ENCODE measurements around the gene DCANP1.

DCANP1 gene

DNA sequence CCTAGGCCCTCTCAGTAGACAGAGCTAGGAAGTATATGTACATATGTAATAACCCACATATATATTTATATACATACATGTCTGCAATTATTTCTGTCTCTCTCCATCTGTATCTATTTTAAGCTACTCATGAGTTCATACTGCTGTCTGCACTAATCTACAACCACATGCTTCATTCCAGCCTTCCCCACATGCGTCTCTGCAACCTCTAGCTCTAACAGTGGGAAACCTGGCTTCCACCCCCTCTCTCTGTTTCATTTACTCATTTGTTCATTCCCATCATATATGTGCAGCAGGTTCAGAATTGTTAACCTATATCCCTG lies 23.3 kb downstream of the DCANP1 start:
- H3K4me3 ChIP-seq (ENCODE audit: low read depth, low read length, poor library complexity, severe bottlenecking) = no peak overlapping the region
- no peak for TF ChIP-seq EZH2 (IDR thresholded peaks at IDR 0.05; ENCODE audit: borderline replicate concordance, low read length)
- TF ChIP-seq, protein P1, sequence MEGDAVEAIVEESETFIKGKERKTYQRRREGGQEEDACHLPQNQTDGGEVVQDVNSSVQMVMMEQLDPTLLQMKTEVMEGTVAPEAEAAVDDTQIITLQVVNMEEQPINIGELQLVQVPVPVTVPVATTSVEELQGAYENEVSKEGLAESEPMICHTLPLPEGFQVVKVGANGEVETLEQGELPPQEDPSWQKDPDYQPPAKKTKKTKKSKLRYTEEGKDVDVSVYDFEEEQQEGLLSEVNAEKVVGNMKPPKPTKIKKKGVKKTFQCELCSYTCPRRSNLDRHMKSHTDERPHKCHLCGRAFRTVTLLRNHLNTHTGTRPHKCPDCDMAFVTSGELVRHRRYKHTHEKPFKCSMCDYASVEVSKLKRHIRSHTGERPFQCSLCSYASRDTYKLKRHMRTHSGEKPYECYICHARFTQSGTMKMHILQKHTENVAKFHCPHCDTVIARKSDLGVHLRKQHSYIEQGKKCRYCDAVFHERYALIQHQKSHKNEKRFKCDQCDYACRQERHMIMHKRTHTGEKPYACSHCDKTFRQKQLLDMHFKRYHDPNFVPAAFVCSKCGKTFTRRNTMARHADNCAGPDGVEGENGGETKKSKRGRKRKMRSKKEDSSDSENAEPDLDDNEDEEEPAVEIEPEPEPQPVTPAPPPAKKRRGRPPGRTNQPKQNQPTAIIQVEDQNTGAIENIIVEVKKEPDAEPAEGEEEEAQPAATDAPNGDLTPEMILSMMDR (IDR thresholded peaks at IDR 0.05; ENCODE audit: low read length) = no peak
- peaks cover 9% of the 10 kb centered on the region for H3K27me3 ChIP-seq (ENCODE audit: insufficient read depth, low read length)
- no peaks in the 10 kb centered on the region; the same call in 1 of the 2 replicates for H3K36me3 ChIP-seq (ENCODE audit: insufficient read depth, low read length)
- no peaks in the 10 kb centered on the region for H3F3A ChIP-seq (ENCODE audit: insufficient read depth, low read length)
- no peaks in the 10 kb centered on the region for H3K79me2 ChIP-seq (ENCODE audit: insufficient read depth, low read length)
- H3K9me3 ChIP-seq (ENCODE audit: low read length) = 0 out of 2 replicates have a peak, but pooled peaks cover 3% of the 10 kb centered on the region
- no peak overlapping the region for H3K27ac ChIP-seq (ENCODE audit: low read depth, low read length, poor library complexity, severe bottlenecking)
- H3K9me2 ChIP-seq (ENCODE audit: low read depth, low read length) = no peaks in the 10 kb centered on the region
- no peak overlapping the region for H3K9ac ChIP-seq (ENCODE audit: low read length)
- no peaks in the 10 kb centered on the region for H3K4me1 ChIP-seq (ENCODE audit: insufficient read depth, low read length, severe bottlenecking)
- H2AFZ ChIP-seq (ENCODE audit: low read length) = no peak overlapping the region
- no peaks in the 10 kb centered on the region for H4K20me1 ChIP-seq (ENCODE audit: insufficient read depth, low read length)
- no peak overlapping the region for H3K4me2 ChIP-seq (ENCODE audit: low read length)

DNA sequence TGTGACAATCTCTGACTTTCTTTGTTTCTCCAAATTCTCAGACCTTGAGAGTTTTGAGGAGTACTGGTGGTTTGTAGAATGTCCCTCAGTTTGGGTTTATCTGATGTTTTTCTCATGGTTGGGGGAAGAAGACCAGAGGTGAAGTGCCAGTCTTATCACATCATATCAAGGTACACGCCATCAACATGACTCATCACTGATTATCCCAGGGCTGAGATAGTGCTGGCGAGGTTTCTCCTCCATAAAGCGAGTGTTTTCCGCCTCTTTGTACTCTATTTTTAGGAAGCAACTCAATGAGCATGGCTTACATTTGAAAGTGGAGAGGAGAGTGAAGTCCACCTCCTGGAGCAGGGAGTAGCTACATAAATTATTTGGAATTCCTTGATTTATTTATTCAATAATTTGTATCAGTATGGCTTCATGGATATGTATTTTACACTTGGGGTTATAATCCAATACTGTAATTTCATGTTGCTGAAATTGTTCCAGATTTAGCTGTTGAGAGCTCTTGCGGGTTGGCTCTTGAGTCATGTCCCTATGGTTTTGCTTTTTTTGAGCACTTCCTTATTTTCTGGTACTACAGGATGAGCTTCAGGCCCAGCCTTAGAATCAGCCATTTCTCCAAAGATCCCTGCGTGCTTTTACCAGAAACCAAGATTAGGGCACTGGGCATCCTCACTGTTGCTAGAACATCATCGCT lies 23.9 kb downstream of the DCANP1 start:
- H3K27ac ChIP-seq (ENCODE audit: low read depth, low read length, poor library complexity, severe bottlenecking) = no peak overlapping the region
- no peaks in the 10 kb centered on the region for H3K9me2 ChIP-seq (ENCODE audit: low read depth, low read length)
- 0 out of 2 replicates have a peak, but pooled peaks cover 4% of the 10 kb centered on the region for H3K27me3 ChIP-seq (ENCODE audit: insufficient read depth, low read length)
- H3K36me3 ChIP-seq (ENCODE audit: insufficient read depth, low read length) = no peaks in the 10 kb centered on the region; the same call in 1 of the 2 replicates
- H3K9me3 ChIP-seq (ENCODE audit: low read length) = no peaks in the 10 kb centered on the region
- H4K20me1 ChIP-seq (ENCODE audit: insufficient read depth, low read length) = no peaks in the 10 kb centered on the region
- no peaks in the 10 kb centered on the region for H3K79me2 ChIP-seq (ENCODE audit: insufficient read depth, low read length)
- no peak overlapping the region for H2AFZ ChIP-seq (ENCODE audit: low read length)
- H3K4me2 ChIP-seq (ENCODE audit: low read length) = no peak overlapping the region
- H3K4me3 ChIP-seq (ENCODE audit: low read depth, low read length, poor library complexity, severe bottlenecking) = no peak overlapping the region
- no peak for TF ChIP-seq EZH2 (IDR thresholded peaks at IDR 0.05; ENCODE audit: borderline replicate concordance, low read length)
- TF ChIP-seq, protein P1 (IDR thresholded peaks at IDR 0.05; ENCODE audit: low read length) = no peak
- no peak overlapping the region for H3K9ac ChIP-seq (ENCODE audit: low read length)
- no peaks in the 10 kb centered on the region for H3F3A ChIP-seq (ENCODE audit: insufficient read depth, low read length)
- no peaks in the 10 kb centered on the region for H3K4me1 ChIP-seq (ENCODE audit: insufficient read depth, low read length, severe bottlenecking)

- Histone ChIP-seq H3K4me1 (ENCODE audit: insufficient read depth, low read length, severe bottlenecking) (no peaks in the 10 kb centered on the region), H3K4me2 (ENCODE audit: low read length) (no peak overlapping the region), H3K27ac (ENCODE audit: low read depth, low read length, poor library complexity, severe bottlenecking) (no peak overlapping the region)
Measured at GRCh38 chr5:135422419-135422818, 24.7 kb downstream of the DCANP1 start.

More at GRCh38 chr5:135422419-135422818, 24.7 kb downstream of the DCANP1 start:
- Histone ChIP-seq H3K4me3 (ENCODE audit: low read depth, low read length, poor library complexity, severe bottlenecking) (no peak overlapping the region), H3K9ac (ENCODE audit: low read length) (no peak overlapping the region), H3K9me2 (ENCODE audit: low read depth, low read length) (no peaks in the 10 kb centered on the region), H2AFZ (ENCODE audit: low read length) (no peak overlapping the region), H3K27me3 (ENCODE audit: insufficient read depth, low read length) (no peaks in the 10 kb centered on the region), H3K36me3 (ENCODE audit: insufficient read depth, low read length) (no peaks in the 10 kb centered on the region), H4K20me1 (ENCODE audit: insufficient read depth, low read length) (no peaks in the 10 kb centered on the region), H3K9me3 (ENCODE audit: low read length) (no peaks in the 10 kb centered on the region), H3K79me2 (ENCODE audit: insufficient read depth, low read length) (no peaks in the 10 kb centered on the region), H3F3A (ENCODE audit: insufficient read depth, low read length) (no peaks in the 10 kb centered on the region)
- no peak for TF ChIP-seq EZH2 (IDR thresholded peaks at IDR 0.05; ENCODE audit: borderline replicate concordance, low read length)
- TF ChIP-seq, protein P1 (IDR thresholded peaks at IDR 0.05; ENCODE audit: low read length) = no peak
